ENCODE data around the gene PWWP2B. TPM values are rescaled to one million over a fixed set of nuclear protein-coding genes. Genes with fewer than 3 reads are reported as not detected.
"Not testable (repeated sequence)": the region's sequence is repeated elsewhere in the genome, so short reads cannot be mapped to it uniquely, and the experiment has no call there.

PWWP2B gene
- total RNA-seq, 1 donor from 2014 or later: 12.0 TPM

DNA sequence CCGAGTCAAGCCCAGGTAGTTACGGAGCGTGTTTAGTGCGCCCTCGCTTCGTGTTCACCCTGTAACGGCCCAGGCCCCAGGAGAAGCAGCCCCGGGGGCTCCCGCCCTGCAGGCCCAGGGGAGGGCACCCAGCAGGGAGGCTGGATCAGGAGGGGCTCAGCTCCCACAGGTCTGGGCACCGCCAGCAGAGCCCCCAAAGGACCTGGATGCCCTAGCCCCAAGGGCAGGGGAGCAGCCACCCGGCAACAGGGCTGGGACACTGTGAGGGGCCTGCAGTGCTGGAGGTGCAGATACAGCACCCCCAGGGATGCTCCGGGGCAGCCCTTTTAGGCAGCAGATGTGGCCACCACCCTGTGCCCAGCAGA lies 35.2 kb downstream of the PWWP2B start:
- Histone ChIP-seq H3K9me3 (ENCODE audit: insufficient read depth, low read depth, low read length) (no peaks in the 10 kb centered on the region), H3K4me2 (ENCODE audit: low read length) (no peak overlapping the region), H3K36me3 (ENCODE audit: insufficient read depth, low read length) (no peaks in the 10 kb centered on the region), H3K4me1 (ENCODE audit: insufficient read depth, low read length) (no peaks in the 10 kb centered on the region), H3K4me3 (ENCODE audit: insufficient read depth, low read depth, low read length) (no peak overlapping the region), H3K27me3 (ENCODE audit: insufficient read depth, low read length) (no peaks in the 10 kb centered on the region), H3K27ac (ENCODE audit: low read depth, low read length) (no peak overlapping the region), H3K79me2 (ENCODE audit: insufficient read depth, low read length) (no peaks in the 10 kb centered on the region), H3K9ac (ENCODE audit: low read length) (no peak overlapping the region), H4K20me1 (ENCODE audit: insufficient read depth, low read length) (no peaks in the 10 kb centered on the region), H2AFZ (ENCODE audit: low read depth, low read length) (no peak overlapping the region)
- DNase-seq (ENCODE audit: low read depth) (no peak), FAIRE-seq (no peak)
- no peaks in the 10 kb centered on the region for H3K4me1 Mint-ChIP-seq (ENCODE audit: low read depth, unreplicated experiment)
- no peak overlapping the region for H3K4me3 Mint-ChIP-seq (ENCODE audit: unreplicated experiment)
- no peak for TF ChIP-seq EZH2 (IDR thresholded peaks at IDR 0.05; ENCODE audit: insufficient read depth, low read length)
- TF ChIP-seq, protein P1, sequence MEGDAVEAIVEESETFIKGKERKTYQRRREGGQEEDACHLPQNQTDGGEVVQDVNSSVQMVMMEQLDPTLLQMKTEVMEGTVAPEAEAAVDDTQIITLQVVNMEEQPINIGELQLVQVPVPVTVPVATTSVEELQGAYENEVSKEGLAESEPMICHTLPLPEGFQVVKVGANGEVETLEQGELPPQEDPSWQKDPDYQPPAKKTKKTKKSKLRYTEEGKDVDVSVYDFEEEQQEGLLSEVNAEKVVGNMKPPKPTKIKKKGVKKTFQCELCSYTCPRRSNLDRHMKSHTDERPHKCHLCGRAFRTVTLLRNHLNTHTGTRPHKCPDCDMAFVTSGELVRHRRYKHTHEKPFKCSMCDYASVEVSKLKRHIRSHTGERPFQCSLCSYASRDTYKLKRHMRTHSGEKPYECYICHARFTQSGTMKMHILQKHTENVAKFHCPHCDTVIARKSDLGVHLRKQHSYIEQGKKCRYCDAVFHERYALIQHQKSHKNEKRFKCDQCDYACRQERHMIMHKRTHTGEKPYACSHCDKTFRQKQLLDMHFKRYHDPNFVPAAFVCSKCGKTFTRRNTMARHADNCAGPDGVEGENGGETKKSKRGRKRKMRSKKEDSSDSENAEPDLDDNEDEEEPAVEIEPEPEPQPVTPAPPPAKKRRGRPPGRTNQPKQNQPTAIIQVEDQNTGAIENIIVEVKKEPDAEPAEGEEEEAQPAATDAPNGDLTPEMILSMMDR (IDR thresholded peaks at IDR 0.05; ENCODE audit: insufficient read depth, low read depth, low read length): no peak
- no peaks in the 10 kb centered on the region for H3K27me3 Mint-ChIP-seq (ENCODE audit: low read depth, unreplicated experiment)
- H3K27ac Mint-ChIP-seq (ENCODE audit: unreplicated experiment): no peak overlapping the region
- H3K9me3 Mint-ChIP-seq (ENCODE audit: unreplicated experiment): no peaks in the 10 kb centered on the region
- H3K36me3 Mint-ChIP-seq (ENCODE audit: low read depth, unreplicated experiment): no peaks in the 10 kb centered on the region

DNA sequence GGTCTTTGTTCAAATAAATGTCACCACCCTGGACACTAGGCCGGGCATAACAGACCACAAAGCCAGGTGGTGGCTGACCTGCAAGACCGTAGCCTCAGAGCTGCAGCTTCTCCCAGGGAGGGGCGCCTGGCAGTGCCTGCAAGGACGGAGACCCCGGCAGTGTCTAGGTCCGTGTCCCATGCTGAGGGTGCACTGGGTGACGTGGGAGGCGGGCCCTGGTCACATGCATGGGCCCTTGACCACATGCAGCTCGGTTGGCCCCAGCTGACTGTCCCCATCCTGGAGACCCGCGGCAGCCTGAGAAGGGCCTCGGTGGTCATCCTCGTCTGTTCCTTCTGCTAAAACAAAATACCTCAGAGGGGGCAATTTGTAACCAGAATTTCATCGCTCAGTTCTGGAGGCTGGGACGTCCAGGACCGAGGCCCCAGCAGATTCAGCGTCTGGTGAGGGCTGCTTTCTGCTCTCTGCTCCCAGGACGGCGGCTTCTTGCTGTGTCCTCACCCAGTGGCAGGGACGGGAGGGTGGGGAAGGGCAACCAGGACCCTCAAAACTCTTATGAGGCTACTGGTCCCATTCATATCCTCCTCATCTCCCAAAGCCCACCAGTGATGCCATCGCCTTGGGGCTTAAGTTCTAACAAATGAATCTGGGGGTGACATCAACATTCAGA lies 36.8 kb downstream of the PWWP2B start:
- H3K4me3 Mint-ChIP-seq (ENCODE audit: unreplicated experiment): no peak overlapping the region
- H4K20me1 ChIP-seq (ENCODE audit: insufficient read depth, low read length): no peaks in the 10 kb centered on the region
- no peaks in the 10 kb centered on the region for H3K36me3 ChIP-seq (ENCODE audit: insufficient read depth, low read length)
- DNase-seq (ENCODE audit: low read depth) (no peak), FAIRE-seq (no peak)
- no peaks in the 10 kb centered on the region for H3K9me3 Mint-ChIP-seq (ENCODE audit: unreplicated experiment)
- H3K9ac ChIP-seq (ENCODE audit: low read length): no peak overlapping the region
- no peak overlapping the region for H2AFZ ChIP-seq (ENCODE audit: low read depth, low read length)
- TF ChIP-seq, protein P1 (IDR thresholded peaks at IDR 0.05; ENCODE audit: insufficient read depth, low read depth, low read length): no peak
- no peak for TF ChIP-seq EZH2 (IDR thresholded peaks at IDR 0.05; ENCODE audit: insufficient read depth, low read length)
- no peak overlapping the region for H3K27ac Mint-ChIP-seq (ENCODE audit: unreplicated experiment)
- H3K27ac ChIP-seq (ENCODE audit: low read depth, low read length): no peak overlapping the region
- no peak overlapping the region for H3K4me3 ChIP-seq (ENCODE audit: insufficient read depth, low read depth, low read length)
- H3K4me1 Mint-ChIP-seq (ENCODE audit: low read depth, unreplicated experiment): no peaks in the 10 kb centered on the region
- no peaks in the 10 kb centered on the region for H3K36me3 Mint-ChIP-seq (ENCODE audit: low read depth, unreplicated experiment)
- H3K4me2 ChIP-seq (ENCODE audit: low read length): no peak overlapping the region
- no peaks in the 10 kb centered on the region for H3K9me3 ChIP-seq (ENCODE audit: insufficient read depth, low read depth, low read length)
- H3K4me1 ChIP-seq (ENCODE audit: insufficient read depth, low read length): no peaks in the 10 kb centered on the region
- H3K79me2 ChIP-seq (ENCODE audit: insufficient read depth, low read length): no peaks in the 10 kb centered on the region
- H3K27me3 Mint-ChIP-seq (ENCODE audit: low read depth, unreplicated experiment): peaks cover under 1% of the 10 kb centered on the region
- H3K27me3 ChIP-seq (ENCODE audit: insufficient read depth, low read length): no peaks in the 10 kb centered on the region

DNA sequence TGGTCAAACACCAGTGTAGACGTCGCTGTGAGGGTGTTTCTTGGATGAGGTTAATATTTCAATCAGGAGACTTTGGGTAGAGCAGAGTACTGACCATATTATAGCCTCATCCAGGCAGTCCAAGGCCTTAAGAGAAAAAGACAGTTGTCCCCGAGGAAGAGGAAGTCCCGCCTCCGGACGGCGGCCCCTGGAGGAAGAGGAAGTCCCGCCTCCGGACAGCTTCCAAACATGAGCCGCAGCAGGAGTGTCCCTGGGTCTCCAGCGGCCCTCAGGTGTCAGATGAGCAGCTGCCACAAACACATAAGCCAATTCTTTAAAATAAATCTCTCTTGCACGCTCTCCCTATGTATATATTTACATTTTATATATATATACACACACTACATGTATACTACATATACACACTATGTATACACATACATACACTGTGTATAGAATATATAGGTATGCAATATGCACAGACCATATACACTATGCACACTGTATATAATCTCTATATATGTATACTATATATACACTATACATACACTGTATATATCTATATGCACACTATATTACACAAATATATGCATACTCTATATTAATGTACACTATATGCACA lies 37.5 kb downstream of the PWWP2B start:
- Histone ChIP-seq H3K4me1 (ENCODE audit: insufficient read depth, low read length) (no peaks in the 10 kb centered on the region), H3K4me3 (ENCODE audit: insufficient read depth, low read depth, low read length) (no peak overlapping the region), H4K20me1 (ENCODE audit: insufficient read depth, low read length) (no peaks in the 10 kb centered on the region), H3K36me3 (ENCODE audit: insufficient read depth, low read length) (no peaks in the 10 kb centered on the region), H3K27me3 (ENCODE audit: insufficient read depth, low read length) (no peaks in the 10 kb centered on the region), H3K79me2 (ENCODE audit: insufficient read depth, low read length) (no peaks in the 10 kb centered on the region), H2AFZ (ENCODE audit: low read depth, low read length) (no peak overlapping the region), H3K9me3 (ENCODE audit: insufficient read depth, low read depth, low read length) (no peaks in the 10 kb centered on the region), H3K4me2 (ENCODE audit: low read length) (no peak overlapping the region), H3K27ac (ENCODE audit: low read depth, low read length) (no peak overlapping the region), H3K9ac (ENCODE audit: low read length) (no peak overlapping the region)
- DNase-seq (ENCODE audit: low read depth) (no peak), FAIRE-seq (no peak)
- TF ChIP-seq, protein P1 (IDR thresholded peaks at IDR 0.05; ENCODE audit: insufficient read depth, low read depth, low read length): no peak
- no peak for TF ChIP-seq EZH2 (IDR thresholded peaks at IDR 0.05; ENCODE audit: insufficient read depth, low read length)
- Mint-ChIP-seq H3K9me3 (ENCODE audit: unreplicated experiment) (no peaks in the 10 kb centered on the region), H3K27me3 (ENCODE audit: low read depth, unreplicated experiment) (peaks cover 2% of the 10 kb centered on the region), H3K27ac (ENCODE audit: unreplicated experiment) (no peak overlapping the region), H3K4me1 (ENCODE audit: low read depth, unreplicated experiment) (no peaks in the 10 kb centered on the region), H3K36me3 (ENCODE audit: low read depth, unreplicated experiment) (no peaks in the 10 kb centered on the region), H3K4me3 (ENCODE audit: unreplicated experiment) (no peak overlapping the region)

DNA sequence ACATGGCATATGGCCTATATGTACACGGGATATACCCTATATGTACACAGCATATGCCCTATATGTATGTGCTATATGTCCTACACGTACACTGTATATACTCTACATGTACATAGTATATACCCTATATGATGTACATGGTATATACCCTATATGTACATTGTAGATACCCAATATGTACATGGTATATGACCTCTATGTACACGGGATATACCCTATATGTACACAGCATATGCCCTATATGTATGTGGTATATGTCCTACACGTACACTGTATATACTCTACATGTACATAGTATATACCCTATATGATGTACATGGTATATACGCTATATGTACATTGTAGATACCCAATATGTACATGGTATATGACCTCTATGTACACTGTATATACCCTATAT lies 38.3 kb downstream of the PWWP2B start:
- H3K27ac Mint-ChIP-seq (ENCODE audit: unreplicated experiment); H3K27ac ChIP-seq (ENCODE audit: low read depth, low read length); H3K4me1 ChIP-seq (ENCODE audit: insufficient read depth, low read length); H3K79me2 ChIP-seq (ENCODE audit: insufficient read depth, low read length); H3K36me3 ChIP-seq (ENCODE audit: insufficient read depth, low read length); H3K4me2 ChIP-seq (ENCODE audit: low read length); H3K4me3 Mint-ChIP-seq (ENCODE audit: unreplicated experiment); H3K27me3 Mint-ChIP-seq (ENCODE audit: low read depth, unreplicated experiment); H3K27me3 ChIP-seq (ENCODE audit: insufficient read depth, low read length); H3K9me3 Mint-ChIP-seq (ENCODE audit: unreplicated experiment); H3K4me3 ChIP-seq (ENCODE audit: insufficient read depth, low read depth, low read length); H3K9ac ChIP-seq (ENCODE audit: low read length); H3K9me3 ChIP-seq (ENCODE audit: insufficient read depth, low read depth, low read length); H2AFZ ChIP-seq (ENCODE audit: low read depth, low read length); H4K20me1 ChIP-seq (ENCODE audit: insufficient read depth, low read length); H3K36me3 Mint-ChIP-seq (ENCODE audit: low read depth, unreplicated experiment); DNase-seq (ENCODE audit: low read depth); H3K4me1 Mint-ChIP-seq (ENCODE audit: low read depth, unreplicated experiment): not testable (repeated sequence)
- FAIRE-seq: peak; percentile 92
